ENCODE results near the gene KIF3B.
"Not testable (repeated sequence)": the region's sequence is repeated elsewhere in the genome, so short reads cannot be mapped to it uniquely, and the experiment has no call there.

The KIF3B gene

DNA sequence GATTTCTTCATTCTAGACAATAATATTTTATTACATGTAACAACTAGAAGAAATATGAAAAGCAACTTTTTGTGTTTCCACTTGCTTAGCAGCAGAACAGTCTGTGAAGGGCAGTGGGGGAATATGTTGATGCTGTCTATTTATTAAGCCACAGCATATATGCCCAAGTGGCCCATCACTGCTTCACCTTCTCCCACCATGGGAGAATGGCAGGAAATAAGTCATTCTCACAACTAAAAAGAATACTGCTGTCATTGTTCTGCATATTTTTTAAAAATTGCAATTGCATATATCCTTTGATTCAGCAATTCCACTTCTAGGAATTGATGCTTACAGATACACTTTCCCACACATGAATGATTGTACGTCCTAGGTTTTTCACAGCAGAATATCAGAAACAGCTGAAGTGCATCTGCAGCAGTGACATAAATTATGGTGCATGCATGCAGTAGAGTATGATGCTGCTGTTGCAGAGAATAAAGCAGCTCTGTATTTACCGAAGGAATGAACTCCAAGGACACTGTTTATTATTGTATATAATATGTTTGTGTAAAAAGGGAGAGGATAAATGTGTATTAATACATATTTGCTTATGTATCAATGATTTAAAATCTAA lies 26.8 kb downstream of the KIF3B start:
- Histone ChIP-seq H3K27me3 (replicated peaks; ENCODE audit: control insufficient read depth, insufficient read depth, low read length, poor library complexity, severe bottlenecking) (no peaks in the 10 kb centered on the region), H3K36me3 (ENCODE audit: control insufficient read depth, insufficient read depth, low read length) (peaks cover 2% of the 10 kb centered on the region), H3K27ac (ENCODE audit: insufficient read depth, low read length, poor library complexity, severe bottlenecking) (no peak overlapping the region), H3K4me3 (ENCODE audit: insufficient read depth, low read depth, low read length, poor library complexity, severe bottlenecking) (no peak overlapping the region), H3K4me1 (ENCODE audit: control insufficient read depth, insufficient read depth, low read length, poor library complexity, severe bottlenecking) (no peaks in the 10 kb centered on the region), H3K9me3 (ENCODE audit: control insufficient read depth, low read length) (no peaks in the 10 kb centered on the region)
- DNase-seq: no peak

DNA sequence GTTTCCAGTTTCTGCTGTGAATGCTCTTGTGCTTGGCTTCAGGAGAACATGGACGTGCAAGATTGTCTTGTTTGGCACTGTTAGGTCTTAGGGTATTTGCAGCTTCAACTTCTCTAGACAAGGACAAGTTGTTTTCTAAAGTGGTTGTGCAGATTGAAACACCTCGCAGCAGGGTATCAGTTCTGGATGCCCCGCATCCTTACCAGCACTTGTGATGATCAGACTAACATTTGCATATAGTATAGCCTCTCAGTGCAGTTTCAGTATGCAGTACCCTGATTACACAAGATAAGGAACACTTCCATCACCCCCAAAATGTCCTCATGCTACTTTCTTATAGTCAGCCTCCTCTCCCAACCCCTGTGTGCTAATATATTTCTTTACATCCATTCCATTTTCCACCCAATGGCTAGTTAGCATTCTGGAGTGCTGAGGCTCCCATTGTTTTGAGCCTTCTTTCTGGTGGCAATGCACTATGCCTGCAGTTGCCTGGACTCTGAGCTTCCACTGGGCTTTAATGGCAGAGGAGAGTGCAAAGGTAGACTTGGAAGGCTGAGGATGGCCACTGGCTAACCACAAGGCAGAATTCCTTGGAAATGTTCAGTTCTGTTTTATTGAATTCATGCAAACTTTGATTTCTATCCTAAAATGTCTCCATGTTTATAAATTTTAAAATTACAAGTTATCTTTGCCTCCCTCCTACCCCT lies 35.4 kb downstream of the KIF3B start:
- DNase-seq: no peak
- Histone ChIP-seq H3K4me3 (ENCODE audit: insufficient read depth, low read depth, low read length, poor library complexity, severe bottlenecking) (no peak overlapping the region), H3K9me3 (ENCODE audit: control insufficient read depth, low read length) (no peaks in the 10 kb centered on the region), H3K36me3 (ENCODE audit: control insufficient read depth, insufficient read depth, low read length) (peaks cover 35% of the 10 kb centered on the region), H3K4me1 (ENCODE audit: control insufficient read depth, insufficient read depth, low read length, poor library complexity, severe bottlenecking) (no peaks in the 10 kb centered on the region), H3K27me3 (replicated peaks; ENCODE audit: control insufficient read depth, insufficient read depth, low read length, poor library complexity, severe bottlenecking) (no peaks in the 10 kb centered on the region), H3K27ac (ENCODE audit: insufficient read depth, low read length, poor library complexity, severe bottlenecking) (no peak overlapping the region)

DNA sequence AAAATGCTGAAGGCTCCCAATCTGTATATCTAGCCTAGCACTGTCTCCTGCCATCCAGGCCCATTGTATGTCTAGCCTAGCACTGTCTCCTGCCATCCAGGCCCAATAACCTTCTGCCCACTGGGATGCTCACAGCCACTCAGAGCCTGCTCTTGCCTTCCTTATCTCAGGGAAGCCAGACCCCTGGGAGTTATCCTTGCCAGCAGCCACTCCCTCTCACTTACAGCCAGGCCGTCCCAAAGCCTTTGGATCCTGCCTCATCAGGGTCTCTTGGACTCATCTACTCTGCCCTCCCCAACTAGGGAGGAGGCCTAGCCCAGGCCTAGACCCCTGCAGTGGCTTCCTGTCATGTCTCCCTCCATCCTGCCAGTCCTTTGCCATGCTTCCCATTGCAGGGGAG lies 37.3 kb downstream of the KIF3B start:
- H3K36me3 ChIP-seq (ENCODE audit: control insufficient read depth, insufficient read depth, low read length): peaks cover 28% of the 10 kb centered on the region

DNA sequence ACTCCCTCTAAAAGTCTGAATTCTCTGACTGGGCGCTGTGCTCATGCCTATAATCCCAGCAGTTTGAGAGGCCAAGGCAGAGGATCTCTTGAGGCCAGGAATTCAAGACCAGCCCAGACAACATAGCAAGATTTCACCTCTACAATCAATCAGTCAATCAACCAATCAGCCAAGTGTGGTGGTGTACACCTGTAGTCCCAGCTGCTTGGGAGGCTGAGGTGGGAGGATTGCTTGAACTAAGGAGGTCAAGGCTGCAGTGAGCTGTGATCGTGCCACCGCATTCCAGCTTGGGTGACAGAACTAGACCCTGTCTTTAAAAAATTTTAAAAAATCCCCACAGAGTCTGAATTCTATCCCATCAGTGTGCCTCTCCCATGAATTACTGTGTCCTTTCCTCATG lies 37.9 kb downstream of the KIF3B start:
- no peaks in the 10 kb centered on the region for H3K9me3 ChIP-seq (ENCODE audit: control insufficient read depth, low read length)
- H3K4me3 ChIP-seq (ENCODE audit: insufficient read depth, low read depth, low read length, poor library complexity, severe bottlenecking): no peak overlapping the region
- no peaks in the 10 kb centered on the region for H3K27me3 ChIP-seq (replicated peaks; ENCODE audit: control insufficient read depth, insufficient read depth, low read length, poor library complexity, severe bottlenecking)
- peaks cover 22% of the 10 kb centered on the region for H3K36me3 ChIP-seq (ENCODE audit: control insufficient read depth, insufficient read depth, low read length)
- H3K4me1 ChIP-seq (ENCODE audit: control insufficient read depth, insufficient read depth, low read length, poor library complexity, severe bottlenecking): no peaks in the 10 kb centered on the region
- DNase-seq: no peak
- no peak overlapping the region for H3K27ac ChIP-seq (ENCODE audit: insufficient read depth, low read length, poor library complexity, severe bottlenecking)

More for the DNA sequence above, 37.3 kb downstream of the KIF3B start:
- Histone ChIP-seq H3K4me3 (ENCODE audit: insufficient read depth, low read depth, low read length, poor library complexity, severe bottlenecking) (no peak overlapping the region), H3K27me3 (replicated peaks; ENCODE audit: control insufficient read depth, insufficient read depth, low read length, poor library complexity, severe bottlenecking) (no peaks in the 10 kb centered on the region), H3K9me3 (ENCODE audit: control insufficient read depth, low read length) (no peaks in the 10 kb centered on the region), H3K27ac (ENCODE audit: insufficient read depth, low read length, poor library complexity, severe bottlenecking) (no peak overlapping the region), H3K4me1 (ENCODE audit: control insufficient read depth, insufficient read depth, low read length, poor library complexity, severe bottlenecking) (no peaks in the 10 kb centered on the region)
- DNase-seq: no peak

DNA sequence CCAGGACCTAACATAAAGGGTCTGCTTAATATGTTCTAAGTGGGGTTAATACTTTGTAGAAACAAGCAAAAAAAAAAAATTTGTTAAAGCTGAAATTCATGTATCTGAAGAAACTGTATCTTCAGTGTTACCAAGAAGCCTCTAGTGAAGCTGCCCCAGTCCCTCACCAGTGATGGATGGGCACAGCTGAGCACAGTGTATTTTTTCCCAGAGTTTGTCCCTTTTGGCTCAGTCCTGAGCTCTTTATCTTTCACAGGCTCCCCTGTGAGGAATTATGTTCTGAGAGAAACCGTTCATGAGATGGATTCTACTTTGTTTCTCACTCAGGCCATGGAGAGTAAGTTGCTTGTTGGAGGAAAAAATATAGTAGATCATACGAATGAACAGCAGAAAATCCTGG lies 38.4 kb downstream of the KIF3B start:
- H3K4me1 ChIP-seq (ENCODE audit: control insufficient read depth, insufficient read depth, low read length, poor library complexity, severe bottlenecking): no peaks in the 10 kb centered on the region
- H3K9me3 ChIP-seq (ENCODE audit: control insufficient read depth, low read length): no peaks in the 10 kb centered on the region
- DNase-seq: no peak
- peaks cover 17% of the 10 kb centered on the region for H3K36me3 ChIP-seq (ENCODE audit: control insufficient read depth, insufficient read depth, low read length)
- no peaks in the 10 kb centered on the region for H3K27me3 ChIP-seq (replicated peaks; ENCODE audit: control insufficient read depth, insufficient read depth, low read length, poor library complexity, severe bottlenecking)
- no peak overlapping the region for H3K27ac ChIP-seq (ENCODE audit: insufficient read depth, low read length, poor library complexity, severe bottlenecking)
- H3K4me3 ChIP-seq (ENCODE audit: insufficient read depth, low read depth, low read length, poor library complexity, severe bottlenecking): no peak overlapping the region

DNA sequence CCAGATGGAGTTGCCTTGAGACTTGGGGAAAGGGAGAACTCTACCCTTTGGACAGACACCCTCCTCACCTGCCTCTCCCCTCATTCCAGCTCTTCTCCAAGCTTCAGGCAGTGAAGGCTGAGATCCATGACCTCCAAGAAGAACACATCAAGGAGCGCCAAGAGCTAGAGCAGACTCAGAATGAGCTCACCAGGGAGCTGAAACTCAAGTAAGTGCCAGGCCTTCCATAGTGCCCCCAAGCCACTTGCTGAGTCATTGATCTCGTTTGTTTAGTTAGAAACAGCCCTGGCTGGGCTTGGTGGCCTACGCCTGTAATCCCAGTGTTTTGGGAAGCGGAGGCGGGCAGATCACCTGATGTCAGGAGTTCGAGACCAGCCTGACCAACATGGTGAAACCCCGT lies 39.2 kb downstream of the KIF3B start:
- no peak overlapping the region for H3K4me3 ChIP-seq (ENCODE audit: insufficient read depth, low read depth, low read length, poor library complexity, severe bottlenecking)
- no peak for DNase-seq
- peaks cover 15% of the 10 kb centered on the region for H3K36me3 ChIP-seq (ENCODE audit: control insufficient read depth, insufficient read depth, low read length)
- no peak overlapping the region for H3K27ac ChIP-seq (ENCODE audit: insufficient read depth, low read length, poor library complexity, severe bottlenecking)
- no peaks in the 10 kb centered on the region for H3K9me3 ChIP-seq (ENCODE audit: control insufficient read depth, low read length)
- no peaks in the 10 kb centered on the region for H3K27me3 ChIP-seq (replicated peaks; ENCODE audit: control insufficient read depth, insufficient read depth, low read length, poor library complexity, severe bottlenecking)
- H3K4me1 ChIP-seq (ENCODE audit: control insufficient read depth, insufficient read depth, low read length, poor library complexity, severe bottlenecking): no peaks in the 10 kb centered on the region

DNA sequence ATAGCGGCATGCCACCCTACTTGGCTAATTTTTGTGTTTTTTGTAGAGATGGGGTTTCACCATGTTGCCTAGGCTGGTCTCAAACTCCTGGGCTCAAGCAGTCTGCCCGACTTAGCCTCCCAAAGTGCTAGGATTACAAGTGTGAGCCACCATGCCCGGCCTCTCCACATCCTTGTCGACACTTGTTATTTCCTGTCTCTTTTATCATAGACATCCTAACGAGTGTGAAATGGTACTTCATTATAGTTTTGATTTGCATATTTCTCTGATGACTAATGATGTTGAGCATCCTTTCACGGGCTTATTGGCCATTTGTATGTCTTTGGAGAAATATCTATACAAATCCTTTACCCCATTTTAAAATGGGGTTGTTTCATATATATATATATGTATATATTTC lies 41.6 kb downstream of the KIF3B start:
- no peak for DNase-seq
- Histone ChIP-seq H3K9me3 (ENCODE audit: control insufficient read depth, low read length) (no peaks in the 10 kb centered on the region), H3K27ac (ENCODE audit: insufficient read depth, low read length, poor library complexity, severe bottlenecking) (no peak overlapping the region), H3K36me3 (ENCODE audit: control insufficient read depth, insufficient read depth, low read length) (peaks cover 9% of the 10 kb centered on the region), H3K4me3 (ENCODE audit: insufficient read depth, low read depth, low read length, poor library complexity, severe bottlenecking) (no peak overlapping the region), H3K27me3 (replicated peaks; ENCODE audit: control insufficient read depth, insufficient read depth, low read length, poor library complexity, severe bottlenecking) (no peaks in the 10 kb centered on the region), H3K4me1 (ENCODE audit: control insufficient read depth, insufficient read depth, low read length, poor library complexity, severe bottlenecking) (no peaks in the 10 kb centered on the region)

DNA sequence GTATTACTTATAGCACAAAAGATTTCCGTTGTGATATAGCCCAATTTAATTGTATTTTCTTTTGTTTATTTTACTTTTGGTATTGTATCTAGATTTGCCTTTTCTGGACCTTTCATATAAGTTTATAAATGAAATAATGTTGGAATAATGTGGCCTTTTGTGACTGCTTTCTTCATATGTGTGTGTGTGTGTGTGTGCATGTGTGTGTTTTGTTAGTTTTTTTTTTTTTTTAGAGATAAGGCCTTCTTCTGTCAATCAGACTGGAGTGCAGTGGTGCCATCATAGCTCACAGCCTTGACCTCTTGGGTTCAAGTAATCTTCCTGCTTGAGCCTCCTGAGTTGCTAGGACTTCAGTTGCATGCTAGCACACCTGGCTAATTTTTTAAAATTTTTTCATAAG lies 42.9 kb downstream of the KIF3B start:
- Histone ChIP-seq H3K27me3 (replicated peaks; ENCODE audit: control insufficient read depth, insufficient read depth, low read length, poor library complexity, severe bottlenecking) (no peaks in the 10 kb centered on the region), H3K27ac (ENCODE audit: insufficient read depth, low read length, poor library complexity, severe bottlenecking) (no peak overlapping the region), H3K9me3 (ENCODE audit: control insufficient read depth, low read length) (no peaks in the 10 kb centered on the region), H3K4me1 (ENCODE audit: control insufficient read depth, insufficient read depth, low read length, poor library complexity, severe bottlenecking) (no peaks in the 10 kb centered on the region), H3K36me3 (ENCODE audit: control insufficient read depth, insufficient read depth, low read length) (peaks cover 9% of the 10 kb centered on the region), H3K4me3 (ENCODE audit: insufficient read depth, low read depth, low read length, poor library complexity, severe bottlenecking) (no peak overlapping the region)
- no peak for DNase-seq

DNA sequence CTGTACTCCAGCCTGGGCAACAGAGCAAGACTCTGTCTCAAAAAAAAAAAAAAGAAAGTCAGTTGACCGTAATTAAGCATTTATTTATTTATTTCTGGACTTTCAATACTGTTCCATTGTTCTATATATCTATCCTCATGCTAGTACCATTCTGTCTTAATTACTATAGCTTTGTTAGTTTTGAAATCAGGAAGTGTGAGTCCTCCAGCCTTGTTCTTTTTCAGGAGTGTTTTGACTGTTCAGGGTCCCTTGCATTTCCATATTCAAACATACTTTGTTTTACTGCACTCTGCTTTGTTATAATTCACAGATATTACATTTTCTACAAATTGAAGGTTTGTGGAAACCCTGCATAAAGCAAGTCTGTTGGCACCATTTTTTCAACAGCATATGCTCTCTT lies 43.9 kb downstream of the KIF3B start:
- H3K4me1 ChIP-seq (ENCODE audit: control insufficient read depth, insufficient read depth, low read length, poor library complexity, severe bottlenecking): no peaks in the 10 kb centered on the region
- no peaks in the 10 kb centered on the region for H3K9me3 ChIP-seq (ENCODE audit: control insufficient read depth, low read length)

DNA sequence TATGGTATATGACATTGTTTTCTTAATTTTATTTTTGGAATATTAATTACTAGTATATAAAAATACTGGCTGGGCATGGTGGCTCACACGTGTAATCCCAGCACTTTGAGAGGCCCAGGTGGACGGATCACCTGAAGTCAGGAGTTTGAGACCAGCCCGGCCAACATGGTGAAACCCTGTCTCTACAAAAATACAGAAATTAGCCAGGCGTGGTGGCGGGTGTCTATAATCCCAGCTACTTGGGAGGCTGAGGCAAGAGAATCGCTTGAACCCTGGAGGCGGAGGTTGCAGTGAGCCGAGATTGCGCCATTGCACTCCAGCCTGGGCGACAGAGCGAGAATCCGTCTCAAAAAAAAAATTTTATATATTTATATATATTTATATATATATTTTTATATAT lies 44.8 kb downstream of the KIF3B start:
- not testable (repeated sequence) for H3K27me3 ChIP-seq (replicated peaks; ENCODE audit: control insufficient read depth, insufficient read depth, low read length, poor library complexity, severe bottlenecking); H3K27ac ChIP-seq (ENCODE audit: insufficient read depth, low read length, poor library complexity, severe bottlenecking); H3K4me3 ChIP-seq (ENCODE audit: insufficient read depth, low read depth, low read length, poor library complexity, severe bottlenecking); H3K36me3 ChIP-seq (ENCODE audit: control insufficient read depth, insufficient read depth, low read length); H3K4me1 ChIP-seq (ENCODE audit: control insufficient read depth, insufficient read depth, low read length, poor library complexity, severe bottlenecking); DNase-seq; H3K9me3 ChIP-seq (ENCODE audit: control insufficient read depth, low read length)

More for the DNA sequence above, 43.9 kb downstream of the KIF3B start:
- Histone ChIP-seq H3K36me3 (ENCODE audit: control insufficient read depth, insufficient read depth, low read length) (peaks cover 5% of the 10 kb centered on the region), H3K27ac (ENCODE audit: insufficient read depth, low read length, poor library complexity, severe bottlenecking) (no peak overlapping the region), H3K4me3 (ENCODE audit: insufficient read depth, low read depth, low read length, poor library complexity, severe bottlenecking) (no peak overlapping the region), H3K27me3 (replicated peaks; ENCODE audit: control insufficient read depth, insufficient read depth, low read length, poor library complexity, severe bottlenecking) (no peaks in the 10 kb centered on the region)
- no peak for DNase-seq
